B cell (primary cell): ENCODE data around the gene PDGFRB. TPM values are rescaled to one million over a fixed set of nuclear protein-coding genes. Genes with fewer than 3 reads are reported as not detected.

ENCODE experiments used
- ATAC-seq: fragments of 200-7000 bp; cut with Tn5 transposase; one replicate; pipeline ENCODE4 v1.10.0; 2021; ENCODE audit warnings: low read depth, mild to moderate bottlenecking, moderate number of reproducible peaks, moderate library complexity
- CTCF ChIA-PET: fragments of 350-600 bp; sonication (Branson Sonifier 250); formaldehyde crosslinking; loops from one replicate; lab custom pipeline; 2021; ENCODE audit warnings: antibody characterized with exemption, inconsistent platforms; lab: Charles Lee
- POLR2A ChIA-PET: fragments of 350-600 bp; sonication (Branson Sonifier 250); formaldehyde crosslinking; loops from one replicate; lab custom pipeline; 2021; ENCODE audit warnings: antibody characterized with exemption; lab: Charles Lee
- DNase-seq: peaks from one replicate; pipeline ENCODE4 v3.0.0; 2013
- H2AFZ ChIP-seq: 2 replicates; pipeline ENCODE4 v1.6.1; 2012; ENCODE audit warnings: mild to moderate bottlenecking, low read depth, low read length; ENCODE audit not compliant: insufficient read depth, poor library complexity, severe bottlenecking
- H3K27ac ChIP-seq, 2 donors: 1 replicate in 1 of 2; 2 replicates in 1 of 2; pipeline ENCODE4 v1.5.1; 2012 to 2013; ENCODE audit warnings: low read length in 2 of 2, mild to moderate bottlenecking in 2 of 2, moderate library complexity in 1 of 2
- H3K27me3 ChIP-seq, 4 experiments: fragments of 200-600 bp in 1 of 4; sonication (generic) in 1 of 4; replicated peaks in 1 of 4; 1 replicate in 2 of 4; 2 replicates in 2 of 4; pipeline versions ENCODE4 v1.6.1 to v1.7.0; 2013 to 2016; ENCODE audit warnings: low read length in 3 of 4, mild to moderate bottlenecking in 2 of 4, mixed read lengths in 1 of 4, moderate library complexity in 1 of 4; ENCODE audit not compliant: insufficient read depth in 4 of 4, control insufficient read depth in 3 of 4; ENCODE audit errors: control extremely low read depth in 1 of 4
- H3K36me3 ChIP-seq, 2 experiments: replicated peaks in 1 of 2; 1 replicate in 1 of 2; 2 replicates in 1 of 2; pipeline versions ENCODE4 v1.6.1 to v1.7.1; 2013; ENCODE audit warnings: low read length in 1 of 2; ENCODE audit not compliant: insufficient read depth in 2 of 2, control insufficient read depth in 1 of 2; ENCODE audit errors: control extremely low read depth in 1 of 2, extremely low read depth in 1 of 2
- H3K4me1 ChIP-seq, 2 donors: fragments of 200-600 bp in 1 of 2; sonication (generic) in 1 of 2; 1 replicate in 1 of 2; 2 replicates in 1 of 2; pipeline versions ENCODE4 v1.5.1 to v1.6.1; 2013 to 2017; ENCODE audit warnings: low read length in 2 of 2; ENCODE audit not compliant: control insufficient read depth in 2 of 2, insufficient read depth in 2 of 2
- H3K4me2 ChIP-seq: replicated peaks from 2 replicates; pipeline ENCODE3; 2012; ENCODE audit warnings: mild to moderate bottlenecking, low read depth, low read length; ENCODE audit not compliant: poor library complexity, severe bottlenecking
- H3K4me3 ChIP-seq, 5 experiments: fragments of 200-600 bp in 1 of 5; sonication (generic) in 1 of 5; 1 replicate in 3 of 5; 2 replicates in 2 of 5; pipeline versions ENCODE4 v1.5.1 to v1.7.0; 2011 to 2016; ENCODE audit warnings: low read length in 4 of 5, mild to moderate bottlenecking in 4 of 5, low read depth in 2 of 5, control low read depth in 1 of 5, moderate library complexity in 1 of 5; ENCODE audit not compliant: insufficient read depth in 1 of 5; ENCODE audit errors: control extremely low read depth in 1 of 5, extremely low read depth in 1 of 5
- H3K79me2 ChIP-seq: fragments of 200-600 bp; sonication (generic); one replicate; pipeline ENCODE4 v1.6.0; 2016; ENCODE audit warnings: low read length; ENCODE audit not compliant: control insufficient read depth, insufficient read depth
- H3K9ac ChIP-seq: fragments of 200-600 bp; sonication (generic); 2 replicates; pipeline ENCODE4 v1.6.1; 2017; ENCODE audit warnings: mild to moderate bottlenecking, low read length, moderate library complexity
- H3K9me3 ChIP-seq, 3 donors: one replicate each; pipeline versions ENCODE4 v1.6.1 to v1.7.1; 2013; ENCODE audit warnings: low read length in 2 of 3; ENCODE audit not compliant: control insufficient read depth in 2 of 3, insufficient read depth in 1 of 3; ENCODE audit errors: control extremely low read depth in 1 of 3
- H4K20me1 ChIP-seq: 2 replicates; pipeline ENCODE4 v1.6.0; 2012; ENCODE audit warnings: mild to moderate bottlenecking, low read length; ENCODE audit not compliant: insufficient read depth, control insufficient read depth, poor library complexity, severe bottlenecking
- H3K27ac Mint-ChIP-seq: one replicate; pipeline ENCODE4 v1.8.0; 2021; ENCODE audit warnings: mixed read lengths
- H3K27me3 Mint-ChIP-seq: one replicate; pipeline ENCODE4 v1.8.0; 2021; ENCODE audit warnings: mixed read lengths
- H3K4me1 Mint-ChIP-seq: one replicate; pipeline ENCODE4 v1.8.0; 2021; ENCODE audit warnings: mixed read lengths
- H3K4me3 Mint-ChIP-seq: one replicate; pipeline ENCODE4 v1.8.0; 2021; ENCODE audit warnings: mixed read lengths
- H3K9me3 Mint-ChIP-seq: one replicate; pipeline ENCODE4 v1.8.0; 2022; ENCODE audit warnings: mixed read lengths; ENCODE audit not compliant: insufficient read depth
- EZH2 ChIP-seq: IDR thresholded peaks from 2 replicates; pipeline ENCODE4 v1.6.1; 2012; ENCODE audit warnings: borderline replicate concordance, low read depth, mild to moderate bottlenecking, moderate library complexity, low read length; ENCODE audit not compliant: insufficient read depth, poor library complexity, severe bottlenecking
- WGBS: methylation state at CpG from one replicate; pipeline ENCODE4 v1.1.5; 2013; ENCODE audit warnings: missing lambda C conversion rate; ENCODE audit not compliant: insufficient coverage; 5-methylcytosine and 5-hydroxymethylcytosine counted together
- intact Hi-C: fragments of 100-400 bp; cut with micrococcal nuclease; formaldehyde crosslinking; loops from one replicate; pipeline ENCODE4 v1.10.0; 2022
- polyA plus RNA-seq: library from polyadenylated mRNA; depleted of rRNA; stranded (reverse); fragments of >200 nt; gene quantifications from 2 replicates; pipeline ENCODE4 v1.2.3, GENCODE V29; 2012
- total RNA-seq, 2 donors: library from RNA; stranded (reverse); fragments of 120-200 nt in 1 of 2; gene quantifications; 1 replicate in 1 of 2; 2 replicates in 1 of 2; pipeline versions ENCODE4 v1.2.3 to v1.2.4, GENCODE V29; 2013 to 2022
- TF ChIP-seq, protein P1 (sequence below): fragments of 200-600 bp; IDR thresholded peaks from one replicate; pipeline ENCODE4 v1.8.0; 2022; ENCODE audit warnings: antibody characterized with exemption, mild to moderate bottlenecking

The PDGFRB gene
- total and polyA plus RNA-seq, 2 donors (not counting 1 experiment from before 2014, with no cell fraction given): 0.42 to 3.6 TPM

DNA sequence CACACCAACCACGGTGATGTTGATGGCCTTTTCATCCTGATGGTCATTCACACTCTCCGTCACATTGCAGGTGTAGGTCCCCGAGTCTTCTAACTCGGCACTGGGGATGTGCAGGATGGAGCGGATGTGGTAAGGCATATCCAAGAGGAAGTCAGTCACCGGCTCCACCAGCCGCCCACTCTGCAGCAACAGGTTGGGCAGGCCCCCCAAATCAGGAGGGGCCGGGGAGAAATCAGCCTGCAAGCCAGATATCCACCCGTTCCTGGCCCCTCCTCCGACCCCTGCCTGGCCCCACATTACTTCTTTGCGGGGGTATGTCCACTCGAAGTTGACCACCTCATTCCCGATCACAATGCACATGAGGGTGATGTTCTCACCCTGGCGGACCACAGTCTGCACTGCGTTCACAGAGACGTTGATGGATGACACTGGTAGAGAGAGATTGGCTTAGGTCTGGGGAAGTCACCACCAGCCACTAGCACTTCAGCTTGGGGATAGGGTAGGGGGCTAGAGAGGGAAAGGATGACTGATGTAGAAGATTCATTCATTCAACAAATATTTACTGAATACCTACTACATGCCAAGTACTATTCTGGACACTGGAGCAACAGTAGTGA lies 22.0 kb downstream of the PDGFRB start:
- H2AFZ ChIP-seq: no peak overlapping the region
- no peak overlapping the region for H3K27ac ChIP-seq
- no peak overlapping the region for H3K4me3 Mint-ChIP-seq
- no peaks in the 10 kb centered on the region for H3K4me1 Mint-ChIP-seq
- no peaks in the 10 kb centered on the region for H3K79me2 ChIP-seq
- no peak overlapping the region for H3K9ac ChIP-seq
- WGBS: 90% methylated on average over 12 of the region's 16 CpGs
- H3K9me3 ChIP-seq: no peaks in the 10 kb centered on the region
- H3K4me3 ChIP-seq: no peak overlapping the region
- no peaks in the 10 kb centered on the region for H3K36me3 ChIP-seq
- DNase-seq (no peak), ATAC-seq (no peak)
- no peak overlapping the region for H3K27ac Mint-ChIP-seq
- ChIA-PET CTCF (no interaction called here), POLR2A (no interaction called here)
- no peaks in the 10 kb centered on the region for H3K27me3 Mint-ChIP-seq
- H3K4me1 ChIP-seq: no peaks in the 10 kb centered on the region
- no peaks in the 10 kb centered on the region for H4K20me1 ChIP-seq
- no peak overlapping the region for H3K4me2 ChIP-seq
- intact Hi-C loops: no loop called here
- H3K27me3 ChIP-seq: no peaks in the 10 kb centered on the region
- no peaks in the 10 kb centered on the region for H3K9me3 Mint-ChIP-seq
- TF ChIP-seq, protein P1, sequence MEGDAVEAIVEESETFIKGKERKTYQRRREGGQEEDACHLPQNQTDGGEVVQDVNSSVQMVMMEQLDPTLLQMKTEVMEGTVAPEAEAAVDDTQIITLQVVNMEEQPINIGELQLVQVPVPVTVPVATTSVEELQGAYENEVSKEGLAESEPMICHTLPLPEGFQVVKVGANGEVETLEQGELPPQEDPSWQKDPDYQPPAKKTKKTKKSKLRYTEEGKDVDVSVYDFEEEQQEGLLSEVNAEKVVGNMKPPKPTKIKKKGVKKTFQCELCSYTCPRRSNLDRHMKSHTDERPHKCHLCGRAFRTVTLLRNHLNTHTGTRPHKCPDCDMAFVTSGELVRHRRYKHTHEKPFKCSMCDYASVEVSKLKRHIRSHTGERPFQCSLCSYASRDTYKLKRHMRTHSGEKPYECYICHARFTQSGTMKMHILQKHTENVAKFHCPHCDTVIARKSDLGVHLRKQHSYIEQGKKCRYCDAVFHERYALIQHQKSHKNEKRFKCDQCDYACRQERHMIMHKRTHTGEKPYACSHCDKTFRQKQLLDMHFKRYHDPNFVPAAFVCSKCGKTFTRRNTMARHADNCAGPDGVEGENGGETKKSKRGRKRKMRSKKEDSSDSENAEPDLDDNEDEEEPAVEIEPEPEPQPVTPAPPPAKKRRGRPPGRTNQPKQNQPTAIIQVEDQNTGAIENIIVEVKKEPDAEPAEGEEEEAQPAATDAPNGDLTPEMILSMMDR: no peak
- no peak for TF ChIP-seq EZH2

DNA sequence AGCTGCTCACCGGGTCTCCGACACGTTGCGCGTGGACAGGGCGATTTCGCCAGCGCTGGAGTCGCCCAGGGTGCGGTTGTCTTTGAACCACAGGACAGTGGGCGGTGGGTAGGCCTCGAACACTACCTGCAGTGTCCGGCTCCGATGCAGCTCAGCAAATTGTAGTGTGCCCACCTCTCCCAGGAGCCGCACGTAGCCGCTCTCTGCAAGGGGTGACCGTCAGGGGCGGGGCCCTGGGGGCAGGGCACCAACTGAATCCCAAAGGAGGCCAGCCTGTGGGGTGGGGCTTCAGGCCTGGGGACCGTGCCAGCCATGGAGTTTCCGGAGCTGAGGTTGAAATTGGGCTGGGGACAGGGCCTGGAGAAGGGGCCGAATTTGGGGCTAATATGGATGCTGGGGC lies 22.9 kb downstream of the PDGFRB start:
- Histone ChIP-seq H3K4me1 (no peaks in the 10 kb centered on the region), H3K4me3 (no peak overlapping the region), H3K27ac (no peak overlapping the region), H3K4me2 (no peak overlapping the region), H4K20me1 (no peaks in the 10 kb centered on the region), H3K27me3 (no peaks in the 10 kb centered on the region), H3K9me3 (no peaks in the 10 kb centered on the region), H3K79me2 (no peaks in the 10 kb centered on the region), H2AFZ (no peak overlapping the region), H3K9ac (no peak overlapping the region), H3K36me3 (no peaks in the 10 kb centered on the region)
- ATAC-seq: no peak
- H3K9me3 Mint-ChIP-seq: no peaks in the 10 kb centered on the region
- TF ChIP-seq, protein P1: no peak
- H3K27me3 Mint-ChIP-seq: no peaks in the 10 kb centered on the region
- H3K4me1 Mint-ChIP-seq: no peaks in the 10 kb centered on the region
- WGBS: 95% methylated on average over 22 of the region's 22 CpGs
- intact Hi-C loops: no loop called here
- H3K27ac Mint-ChIP-seq: no peak overlapping the region
- H3K4me3 Mint-ChIP-seq: no peak overlapping the region
- DNase-seq: no peak
- POLR2A ChIA-PET: no interaction called here
- CTCF ChIA-PET: no interaction called here
